Liver (tissue), 9 donors: Measurements from ENCODE around the gene MKRN2. TPM values are rescaled to one million over a fixed set of nuclear protein-coding genes. Genes with fewer than 3 reads are reported as not detected.

Source experiments
- DNase-seq: peaks from one replicate; pipeline ENCODE4 v3.0.0-alpha.2; 2017; ENCODE audit warnings: low spot score
- H3K27ac ChIP-seq, 2 donors: one replicate each; pipeline ENCODE4 v1.7.0; 2013; ENCODE audit warnings: inconsistent platforms in 2 of 2, low read length in 2 of 2, control low read depth in 1 of 2, low read depth in 1 of 2, mild to moderate bottlenecking in 1 of 2
- H3K27me3 ChIP-seq, 4 donors: one replicate each; pipeline versions ENCODE4 v1.6.1 to v1.7.0; 2013; ENCODE audit warnings: low read length in 3 of 4, inconsistent platforms in 1 of 4, mild to moderate bottlenecking in 1 of 4, moderate library complexity in 1 of 4; ENCODE audit not compliant: control insufficient read depth in 4 of 4, insufficient read depth in 4 of 4
- H3K36me3 ChIP-seq, 4 donors: one replicate each; pipeline versions ENCODE4 v1.6.1 to v1.7.0; 2013; ENCODE audit warnings: low read length in 3 of 4, mild to moderate bottlenecking in 3 of 4, low read depth in 1 of 4, moderate library complexity in 1 of 4; ENCODE audit not compliant: control insufficient read depth in 4 of 4, insufficient read depth in 3 of 4
- H3K4me1 ChIP-seq, 4 donors: one replicate each; pipeline versions ENCODE4 v1.6.1 to v1.7.0; 2013; ENCODE audit warnings: low read length in 3 of 4, mild to moderate bottlenecking in 3 of 4, moderate library complexity in 1 of 4; ENCODE audit not compliant: control insufficient read depth in 4 of 4, insufficient read depth in 4 of 4
- H3K4me3 ChIP-seq, 3 donors: one replicate each; pipeline versions ENCODE4 v1.6.1 to v1.7.0; 2013; ENCODE audit warnings: low read length in 3 of 3, control low read depth in 1 of 3, low read depth in 1 of 3, mild to moderate bottlenecking in 1 of 3
- H3K9ac ChIP-seq, 2 donors: one replicate each; pipeline ENCODE4 v1.7.0; 2013; ENCODE audit warnings: low read length in 2 of 2, mild to moderate bottlenecking in 2 of 2, moderate library complexity in 2 of 2, control low read depth in 1 of 2, low read depth in 1 of 2
- H3K9me3 ChIP-seq, 4 donors: one replicate each; pipeline versions ENCODE4 v1.6.1 to v1.7.0; 2013; ENCODE audit warnings: low read length in 3 of 4; ENCODE audit not compliant: control insufficient read depth in 4 of 4
- CTCF ChIP-seq: fragments of 150-350 bp; IDR thresholded peaks from 2 replicates; pipeline ENCODE4 v1.5.1; 2017; ENCODE audit warnings: improper control_type of control experiment, low read depth, low read length; ENCODE audit not compliant: missing input control
- EGR1 ChIP-seq, 2 donors: IDR thresholded peaks; 2 replicates each; pipeline ENCODE4 v1.6.1; 2016 to 2018; ENCODE audit warnings: antibody characterized with exemption in 2 of 2, low read depth in 2 of 2
- FOXA2 ChIP-seq: IDR thresholded peaks from 2 replicates; pipeline ENCODE4 v1.6.1; 2016; ENCODE audit warnings: antibody characterized with exemption
- GABPA ChIP-seq, 2 donors: IDR thresholded peaks in 1 of 2; conservative IDR thresholded peaks in 1 of 2; 2 replicates each; pipeline ENCODE4 v1.6.1; 2016; ENCODE audit warnings: antibody characterized with exemption in 2 of 2, mild to moderate bottlenecking in 1 of 2, moderate library complexity in 1 of 2
- HNF4A ChIP-seq, 2 donors: conservative IDR thresholded peaks; 2 replicates each; pipeline ENCODE4 v1.6.1; 2016; ENCODE audit warnings: antibody characterized with exemption in 2 of 2, mild to moderate bottlenecking in 2 of 2
- HNF4G ChIP-seq: IDR thresholded peaks from 2 replicates; pipeline ENCODE4 v1.6.1; 2016; ENCODE audit warnings: antibody characterized with exemption
- JUND ChIP-seq, 2 donors: IDR thresholded peaks; 2 replicates each; pipeline ENCODE4 v1.6.1; 2016; ENCODE audit warnings: antibody characterized with exemption in 2 of 2
- MAX ChIP-seq: IDR thresholded peaks from 2 replicates; pipeline ENCODE4 v1.6.1; 2016; ENCODE audit warnings: antibody characterized with exemption
- NR2F2 ChIP-seq: IDR thresholded peaks from 2 replicates; pipeline ENCODE4 v1.6.1; 2016; ENCODE audit warnings: antibody characterized with exemption
- RAD21 ChIP-seq, 2 donors: IDR thresholded peaks; 2 replicates each; pipeline ENCODE4 v1.6.1; 2016; ENCODE audit warnings: antibody characterized with exemption in 2 of 2, mild to moderate bottlenecking in 2 of 2
- REST ChIP-seq: IDR thresholded peaks from 2 replicates; pipeline ENCODE4 v1.6.1; 2016; ENCODE audit warnings: antibody characterized with exemption, mild to moderate bottlenecking
- RXRA ChIP-seq, 2 donors: IDR thresholded peaks; 2 replicates each; pipeline ENCODE4 v1.6.1; 2017 to 2018; ENCODE audit warnings: antibody characterized with exemption in 2 of 2, mild to moderate bottlenecking in 1 of 2
- SP1 ChIP-seq: IDR thresholded peaks from 2 replicates; pipeline ENCODE4 v1.6.1; 2018; ENCODE audit warnings: antibody characterized with exemption, mild to moderate bottlenecking
- TAF1 ChIP-seq: conservative IDR thresholded peaks from 2 replicates; pipeline ENCODE4 v1.6.1; 2016; ENCODE audit warnings: antibody characterized with exemption, mild to moderate bottlenecking
- YY1 ChIP-seq: IDR thresholded peaks from 2 replicates; pipeline ENCODE4 v1.6.1; 2016; ENCODE audit warnings: antibody characterized with exemption, mild to moderate bottlenecking
- ZBTB33 ChIP-seq: IDR thresholded peaks from 2 replicates; pipeline ENCODE4 v1.6.1; 2016; ENCODE audit warnings: antibody characterized with exemption
- WGBS: extraction: QIAGEN DNeasy Blood & Tissue Kit; methylation state at CpG from one replicate; pipeline ENCODE4 v1.1.7; 2013; 5-methylcytosine and 5-hydroxymethylcytosine counted together
- polyA plus RNA-seq, 2 donors: library from polyadenylated mRNA; stranded (reverse) in 1 of 2; unstranded in 1 of 2; fragments of 200-250 nt in 1 of 2; fragments of >200 nt in 1 of 2; fragmentation: Nextera tagmentation in 1 of 2; extraction: Ambion mirVana in 1 of 2; gene quantifications; one replicate each; pipeline versions ENCODE4 v1.2.1 to v1.2.3, GENCODE V29; 2013 to 2015
- total RNA-seq, 2 donors: library from RNA; depleted of rRNA; stranded (reverse); fragments of >200 nt; gene quantifications; one replicate each; pipeline ENCODE4 v1.2.3, GENCODE V29; 2014
- donor health status: healthy.
- donor health status: healthy.
- donor health status: healthy.
- donor health status: healthy.
- donor health status: healthy.

The MKRN2 gene
- total and polyA plus RNA-seq, 4 donors, result 6.1 to 17.3 (median 11.7) TPM

GRCh38 chr3:12577379-12577778, 20.5 kb downstream of the MKRN2 start:
- H3K27ac ChIP-seq, result no peak overlapping the region
- no peak for DNase-seq
- no peaks in the 10 kb centered on the region for H3K9me3 ChIP-seq
- H3K4me1 ChIP-seq, result no peaks in the 10 kb centered on the region
- H3K4me3 ChIP-seq, result no peak overlapping the region
- H3K9ac ChIP-seq, result no peak overlapping the region
- 94% methylated on average over 5 of the region's 5 CpGs for WGBS
- H3K27me3 ChIP-seq, result no peaks in the 10 kb centered on the region
- no peak for TF ChIP-seq HNF4A (conservative IDR thresholded peaks at IDR 0.05)
- H3K36me3 ChIP-seq, result peaks cover 14 to 64% (median 49%) of the 10 kb centered on the region in 4 donors

- H3K9ac ChIP-seq, result no peak overlapping the region
- TF ChIP-seq TAF1 (no peak), RAD21 (IDR thresholded peaks at IDR 0.05) (peak in 1 of 2 donors; percentile 19), HNF4G (no peak), EGR1 (IDR thresholded peaks at IDR 0.05; ENCODE audit: low read depth in 2 of 2) (no peak), RXRA (IDR thresholded peaks at IDR 0.05) (no peak)
- H3K36me3 ChIP-seq, result peaks cover 16 to 67% (median 50%) of the 10 kb centered on the region in 4 donors
- DNase-seq, result no peak
- no peak overlapping the region for H3K4me3 ChIP-seq
- no peaks in the 10 kb centered on the region for H3K27me3 ChIP-seq
- no peaks in the 10 kb centered on the region for H3K9me3 ChIP-seq
- 92% methylated on average over 2 of the region's 2 CpGs for WGBS
- H3K27ac ChIP-seq, result no peak overlapping the region
- peaks cover 0 to 8% (median 4%) of the 10 kb centered on the region in 4 donors for H3K4me1 ChIP-seq
Observed at GRCh38 chr3:12578742-12579141, 21.9 kb downstream of the MKRN2 start.

- Histone ChIP-seq H3K4me3 (no peak overlapping the region), H3K9ac (no peak overlapping the region), H3K4me1 (peaks cover 0 to 8% (median 4%) of the 10 kb centered on the region in 4 donors), H3K27ac (peak overlapping the region; percentile 2 to 31), H3K9me3 (no peaks in the 10 kb centered on the region), H3K36me3 (peaks cover 18 to 69% (median 49%) of the 10 kb centered on the region in 4 donors), H3K27me3 (no peaks in the 10 kb centered on the region)
- 89% methylated on average over 3 of the region's 3 CpGs for WGBS
- DNase-seq, result no peak
- no peak for TF ChIP-seq CTCF
- no peak for TF ChIP-seq RXRA (IDR thresholded peaks at IDR 0.05)
- no peak for TF ChIP-seq GABPA (IDR thresholded peaks at IDR 0.05 in 1 of 2, conservative IDR thresholded peaks at IDR 0.05 in 1 of 2)
- no peak for TF ChIP-seq HNF4A (conservative IDR thresholded peaks at IDR 0.05)
- no peak for TF ChIP-seq TAF1
- no peak for TF ChIP-seq JUND (IDR thresholded peaks at IDR 0.05)
- no peak for TF ChIP-seq YY1
- no peak for TF ChIP-seq MAX
- TF ChIP-seq SP1, result no peak
- TF ChIP-seq FOXA2, result no peak
- no peak for TF ChIP-seq REST
- no peak for TF ChIP-seq HNF4G
- TF ChIP-seq ZBTB33, result no peak
- TF ChIP-seq NR2F2, result no peak
- TF ChIP-seq EGR1 (IDR thresholded peaks at IDR 0.05; ENCODE audit: low read depth in 2 of 2), result no peak
Observed at GRCh38 chr3:12579456-12579855, 22.6 kb downstream of the MKRN2 start.
